GM08714 (cell line): ENCODE results near the gene SMG6.

ENCODE experiments used
- H3K4me3 ChIP-seq: fragments of 200-500 bp; sonication (Bioruptor generic); 2 replicates; pipeline ENCODE4 v1.5.1; 2014; ENCODE audit warnings: mild to moderate bottlenecking, low read length, inconsistent platforms
- ZNF274 ChIP-seq: IDR thresholded peaks from 2 replicates; pipeline ENCODE4 v1.6.1; 2012; ENCODE audit warnings: mild to moderate bottlenecking, low read depth, low read length

SMG6 gene

GRCh38 chr17:2184993-2185931, 118.3 kb downstream of the SMG6 start:
- TF ChIP-seq ZNF274 = no peak
- no peak overlapping the region for H3K4me3 ChIP-seq

GRCh38 chr17:2183346-2183745, 120.2 kb downstream of the SMG6 start:
- no peak for TF ChIP-seq ZNF274
- H3K4me3 ChIP-seq = no peak overlapping the region

GRCh38 chr17:2181897-2182448, 121.6 kb downstream of the SMG6 start:
- no peak overlapping the region for H3K4me3 ChIP-seq
- TF ChIP-seq ZNF274 = no peak

GRCh38 chr17:2181206-2181896, 122.2 kb downstream of the SMG6 start:
- H3K4me3 ChIP-seq = no peak overlapping the region
- TF ChIP-seq ZNF274 = no peak

- TF ChIP-seq ZNF274 = no peak
- no peak overlapping the region for H3K4me3 ChIP-seq
Measured at GRCh38 chr17:2180768-2181167, 122.8 kb downstream of the SMG6 start.

GRCh38 chr17:2179615-2180295, 123.8 kb downstream of the SMG6 start:
- no peak for TF ChIP-seq ZNF274
- no peak overlapping the region for H3K4me3 ChIP-seq

- no peak overlapping the region for H3K4me3 ChIP-seq
- no peak for TF ChIP-seq ZNF274
Measured at GRCh38 chr17:2178798-2179501, 124.6 kb downstream of the SMG6 start.

- TF ChIP-seq ZNF274 = no peak
- no peak overlapping the region for H3K4me3 ChIP-seq
Measured at GRCh38 chr17:2177235-2177811, 126.3 kb downstream of the SMG6 start.

GRCh38 chr17:2176499-2177169, 127.0 kb downstream of the SMG6 start:
- no peak overlapping the region for H3K4me3 ChIP-seq
- no peak for TF ChIP-seq ZNF274

GRCh38 chr17:2175294-2175628, 128.3 kb downstream of the SMG6 start:
- TF ChIP-seq ZNF274 = no peak
- no peak overlapping the region for H3K4me3 ChIP-seq

GRCh38 chr17:2174468-2175293, 128.9 kb downstream of the SMG6 start:
- H3K4me3 ChIP-seq = no peak overlapping the region
- TF ChIP-seq ZNF274 = no peak

- no peak for TF ChIP-seq ZNF274
- H3K4me3 ChIP-seq = no peak overlapping the region
Measured at GRCh38 chr17:2174014-2174413, 129.6 kb downstream of the SMG6 start.

GRCh38 chr17:2172999-2173398, 130.6 kb downstream of the SMG6 start:
- H3K4me3 ChIP-seq = no peak overlapping the region
- TF ChIP-seq ZNF274 = no peak
